ENCODE data around the gene ZSCAN5B.
"Not testable (repeated sequence)": the region's sequence is repeated elsewhere in the genome, so short reads cannot be mapped to it uniquely, and the experiment has no call there.

Gene ZSCAN5B

DNA sequence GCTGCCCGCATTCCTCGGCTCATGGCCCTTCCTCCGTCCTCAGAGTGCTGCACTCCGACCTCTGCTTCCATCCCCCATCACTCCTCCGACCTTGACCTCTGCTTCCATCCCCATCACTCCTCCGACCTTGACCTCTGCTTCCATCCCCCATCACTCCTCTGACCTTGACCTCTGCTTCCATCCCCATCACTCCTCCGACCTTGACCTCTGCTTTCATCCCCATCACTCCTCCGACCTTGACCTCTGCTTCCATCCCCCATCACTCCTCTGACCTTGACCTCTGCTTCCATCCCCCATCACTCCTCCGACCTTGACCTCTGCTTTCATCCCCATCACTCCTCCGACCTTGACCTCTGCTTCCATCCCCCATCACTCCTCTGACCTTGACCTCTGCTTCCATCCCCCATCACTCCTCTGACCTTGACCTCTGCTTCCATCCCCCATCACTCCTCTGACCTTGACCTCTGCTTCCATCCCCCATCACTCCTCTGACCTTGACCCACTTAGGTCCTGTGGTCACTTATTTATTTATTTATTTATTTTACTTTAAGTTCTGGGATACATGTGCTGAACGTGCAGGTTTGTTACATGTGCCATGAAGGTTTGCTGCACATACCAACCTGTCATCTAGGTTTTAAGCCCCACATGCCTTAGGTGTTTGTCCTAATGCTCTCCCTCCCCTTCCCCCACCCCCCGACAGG, 48.5 kb downstream of the ZSCAN5B start:
- not testable (repeated sequence) for H3K4me3 ChIP-seq (ENCODE audit: low read depth, low read length); DNase-seq (ENCODE audit: low read depth)

- DNase-seq (ENCODE audit: low read depth): no peak
- no peak overlapping the region for H3K4me3 ChIP-seq (ENCODE audit: low read depth, low read length)
Measured at GRCh38 chr19:56148096-56148495, 49.5 kb downstream of the ZSCAN5B start.

DNA sequence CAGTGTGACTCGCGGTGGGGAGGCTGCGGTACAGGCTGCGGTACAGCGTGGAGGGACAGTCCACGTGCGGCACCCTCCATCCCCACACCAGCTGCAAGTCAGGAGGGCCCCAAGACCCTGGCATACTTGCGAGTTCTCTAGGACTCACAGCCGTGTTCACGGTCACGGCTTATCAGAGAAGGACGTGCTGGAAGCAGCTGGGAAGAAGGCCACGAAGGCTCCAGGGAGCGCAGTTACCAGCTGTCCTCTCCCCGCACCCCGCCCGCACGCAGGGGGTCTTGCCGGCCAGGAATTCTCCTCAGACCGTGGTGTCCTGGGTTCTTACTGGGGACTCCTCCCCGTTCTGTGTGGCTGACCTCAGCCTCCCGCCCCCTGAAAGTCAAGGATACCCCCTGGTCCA, 50.3 kb downstream of the ZSCAN5B start:
- DNase-seq (ENCODE audit: low read depth): no peak

GRCh38 chr19:56146904-56147303, 50.7 kb downstream of the ZSCAN5B start:
- H3K4me3 ChIP-seq (ENCODE audit: low read depth, low read length): no peak overlapping the region
- DNase-seq (ENCODE audit: low read depth): no peak

More for the DNA sequence above, 50.3 kb downstream of the ZSCAN5B start:
- no peak overlapping the region for H3K4me3 ChIP-seq (ENCODE audit: low read depth, low read length)

- DNase-seq (ENCODE audit: low read depth): no peak
- H3K4me3 ChIP-seq (ENCODE audit: low read depth, low read length): no peak overlapping the region
Measured at GRCh38 chr19:56145698-56146097, 51.9 kb downstream of the ZSCAN5B start.

DNA sequence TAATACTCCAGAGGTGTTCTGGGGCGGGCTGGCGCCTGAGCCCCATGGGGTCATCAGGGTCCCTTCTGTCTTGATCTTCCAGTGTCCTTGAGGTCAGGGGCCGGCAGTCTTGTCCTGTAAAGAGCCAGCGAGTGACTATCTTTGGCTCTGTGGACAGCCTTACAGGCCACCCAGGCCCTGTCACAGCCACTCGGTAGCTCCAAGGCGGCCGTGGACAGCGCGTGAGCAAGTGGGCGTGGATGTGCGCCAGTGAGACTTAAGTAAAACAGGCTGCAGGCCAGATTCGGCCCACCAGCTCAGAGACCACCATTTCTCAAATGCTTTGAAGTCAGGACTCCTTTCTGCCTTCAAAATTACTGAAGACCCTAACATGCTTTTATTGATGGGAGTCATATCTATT, 52.8 kb downstream of the ZSCAN5B start:
- no peak overlapping the region for H3K4me3 ChIP-seq (ENCODE audit: low read depth, low read length)
- DNase-seq (ENCODE audit: low read depth): no peak

GRCh38 chr19:56144376-56144775, 53.2 kb downstream of the ZSCAN5B start:
- no peak for DNase-seq (ENCODE audit: low read depth)
- H3K4me3 ChIP-seq (ENCODE audit: low read depth, low read length): no peak overlapping the region

- H3K4me3 ChIP-seq (ENCODE audit: low read depth, low read length): no peak overlapping the region
Measured at GRCh38 chr19:56142897-56143434, 54.6 kb downstream of the ZSCAN5B start.

GRCh38 chr19:56142087-56142787, 55.3 kb downstream of the ZSCAN5B start:
- DNase-seq (ENCODE audit: low read depth): no peak
- peak overlapping the region; percentile 67 for H3K4me3 ChIP-seq (ENCODE audit: low read depth, low read length)

More at GRCh38 chr19:56142897-56143434, 54.6 kb downstream of the ZSCAN5B start:
- no peak for DNase-seq (ENCODE audit: low read depth)

- peak overlapping the region; percentile 67 for H3K4me3 ChIP-seq (ENCODE audit: low read depth, low read length)
Measured at GRCh38 chr19:56141417-56141993, 56.1 kb downstream of the ZSCAN5B start.

DNA sequence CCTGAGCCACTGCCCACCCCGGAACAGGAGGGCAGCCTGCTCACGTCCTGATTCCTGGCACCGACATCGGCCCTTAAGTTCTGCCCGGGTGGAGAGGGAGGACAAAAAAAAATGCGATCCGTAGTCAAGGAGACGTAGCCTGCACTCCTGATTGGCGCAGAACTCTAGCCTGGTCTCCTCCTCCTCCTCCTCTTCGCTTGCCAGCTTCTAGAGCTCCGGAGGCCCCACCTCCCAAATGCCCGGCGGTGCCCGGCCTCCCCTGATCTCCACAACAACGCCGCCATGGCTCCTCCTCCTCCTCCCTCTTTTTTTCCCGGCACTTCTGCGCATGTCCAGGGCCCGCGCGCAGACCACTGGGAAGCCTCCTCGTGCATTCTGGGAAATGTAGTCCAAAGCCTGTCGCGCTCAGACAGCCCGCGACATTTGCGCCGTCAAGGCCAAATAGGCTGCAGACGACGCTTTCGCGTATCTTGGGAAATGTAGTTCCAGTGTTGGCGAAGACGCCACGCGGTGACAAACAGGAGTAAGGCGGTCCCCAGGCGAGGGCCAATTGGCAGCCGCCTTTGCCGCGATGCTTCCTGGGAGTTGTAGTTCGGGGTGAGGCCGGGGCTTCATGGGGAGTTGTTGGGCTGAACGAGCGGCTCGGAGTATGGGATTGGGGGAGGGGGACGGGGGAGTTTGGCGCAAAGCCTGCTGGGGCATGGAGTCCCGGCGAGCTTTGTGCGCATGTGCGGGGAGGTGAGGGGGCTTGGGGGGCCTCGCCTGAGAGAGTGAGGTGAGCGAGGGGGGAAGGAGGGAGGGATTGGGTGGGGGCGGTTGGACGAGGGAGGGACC, 56.8 kb downstream of the ZSCAN5B start, which contains the start of gene ZNF444:
Gene ZNF444 (plus strand): TSS at position 705 of the 834 bp plus-strand sequence. CDS start 5,625 bp downstream, outside the sequence.
- peak within 1 kb of the TSS; percentile 67 for H3K4me3 ChIP-seq (ENCODE audit: low read depth, low read length)
- peak; percentile 98 for DNase-seq (ENCODE audit: low read depth)

More at GRCh38 chr19:56141417-56141993, 56.1 kb downstream of the ZSCAN5B start:
- DNase-seq (ENCODE audit: low read depth): no peak

GRCh38 chr19:56139847-56140582, 57.6 kb downstream of the ZSCAN5B start:
- no peak for DNase-seq (ENCODE audit: low read depth)
- H3K4me3 ChIP-seq (ENCODE audit: low read depth, low read length): peak overlapping the region; percentile 67

All from skeletal muscle cell (primary cell).